Activated CD4-positive, alpha-beta T cell treated with anti-CD3 and anti-CD28 coated beads, Interleukin-2, amount 50 U/mL, for 48 hours (primary cell): ENCODE results near the gene PDLIM1.
"Not testable (repeated sequence)": the region's sequence is repeated elsewhere in the genome, so short reads cannot be mapped to it uniquely, and the experiment has no call there.

Experiments
- DNase-seq, 2 experiments: peaks; one replicate each; pipeline ENCODE4 v3.0.0-alpha.2; 2020

PDLIM1 gene

DNA sequence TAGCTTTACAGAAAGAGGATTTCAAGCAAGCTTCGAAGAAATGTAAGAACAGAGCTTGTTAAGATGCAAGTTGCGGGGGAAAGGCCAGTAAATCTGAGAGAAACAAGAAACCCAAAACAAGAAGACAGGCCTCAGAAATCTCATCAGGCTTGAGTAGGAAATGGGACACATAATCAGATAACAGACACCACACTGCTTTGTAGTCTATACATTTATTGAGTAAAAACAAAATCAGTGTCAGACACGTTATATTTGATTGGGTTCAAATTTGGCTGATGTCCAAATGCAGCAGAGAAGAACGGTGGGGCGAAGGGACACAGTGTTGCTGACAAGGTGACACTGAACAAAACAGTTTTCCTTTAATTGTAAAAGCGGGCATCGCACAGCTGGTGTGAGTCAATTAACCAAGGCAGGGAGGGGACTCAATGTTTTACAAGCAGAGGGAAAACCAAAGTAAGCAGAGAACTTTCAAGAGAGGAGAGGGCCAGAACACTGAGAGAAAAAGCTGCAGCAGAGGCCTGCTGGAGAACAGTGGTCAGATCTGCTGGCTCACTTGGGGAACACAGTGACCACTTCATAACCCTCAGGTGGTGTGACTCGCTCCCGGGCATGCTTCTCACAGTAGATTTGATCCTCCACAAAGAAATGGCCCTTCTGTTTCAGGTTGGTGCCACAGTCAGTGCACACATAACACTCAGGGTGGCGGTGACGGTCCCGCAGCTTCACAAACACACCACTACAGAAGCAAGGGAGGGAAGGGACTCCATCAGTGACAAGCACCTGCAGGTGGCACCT is 53.2 kb downstream of the PDLIM1 start:
- DNase-seq, result no peak

DNA sequence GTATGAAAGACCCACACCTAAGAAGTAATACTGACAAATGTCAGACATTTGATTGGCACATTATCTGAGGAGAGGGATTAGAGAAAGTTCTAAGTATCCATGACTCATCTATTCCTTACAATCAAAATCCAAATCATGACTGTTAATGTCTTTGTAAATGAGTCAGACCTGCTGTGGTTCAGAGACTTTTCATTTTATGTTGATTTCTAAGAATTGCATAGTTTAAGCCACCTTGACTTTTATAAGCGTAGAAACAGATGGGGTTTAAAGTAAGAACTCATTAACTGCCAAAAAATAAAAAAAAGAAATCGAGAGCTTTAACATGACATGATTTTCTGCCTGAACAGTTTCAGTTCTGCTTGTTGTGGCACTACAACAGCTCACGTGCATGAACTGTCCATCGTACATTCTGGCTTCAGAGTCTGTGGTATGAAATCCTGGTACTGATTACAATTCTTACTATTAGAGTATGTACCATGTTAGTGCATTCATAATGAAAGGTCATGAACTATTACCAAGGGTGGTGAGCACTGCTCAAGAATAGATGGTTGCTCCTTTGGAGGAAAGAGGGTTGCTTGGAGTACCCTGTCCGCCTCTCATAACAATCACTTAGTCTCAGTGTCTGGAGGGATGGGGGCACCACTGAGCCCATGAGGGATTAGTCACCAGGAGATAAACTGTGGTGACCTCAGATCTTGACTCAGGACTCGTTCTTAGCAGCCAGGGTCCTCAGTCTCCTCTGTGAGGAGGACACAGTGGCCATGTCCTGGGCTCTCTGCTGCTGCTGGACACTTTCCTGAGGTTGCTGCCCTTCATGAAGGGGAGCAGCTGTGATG is 54.5 kb downstream of the PDLIM1 start:
- DNase-seq, result no peak

DNA sequence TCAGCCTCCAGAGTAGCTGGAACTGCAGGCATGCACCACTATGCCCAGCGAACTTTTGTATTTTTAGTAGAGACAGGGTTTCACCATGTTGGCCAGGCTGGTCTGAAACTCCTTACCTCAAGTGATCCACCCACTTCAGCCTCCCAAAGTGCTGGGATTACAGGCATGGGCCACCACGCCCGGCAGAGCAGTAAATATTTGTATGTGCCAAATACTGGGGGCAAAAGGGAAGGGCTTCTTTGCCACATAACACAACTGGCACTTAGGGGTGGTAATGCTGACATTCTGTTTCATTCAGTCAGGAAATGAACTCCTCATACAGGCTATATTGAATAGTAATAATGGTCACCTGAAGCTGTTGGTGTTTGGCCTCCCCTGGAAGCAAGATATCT is 55.1 kb downstream of the PDLIM1 start:
- no peak for DNase-seq

DNA sequence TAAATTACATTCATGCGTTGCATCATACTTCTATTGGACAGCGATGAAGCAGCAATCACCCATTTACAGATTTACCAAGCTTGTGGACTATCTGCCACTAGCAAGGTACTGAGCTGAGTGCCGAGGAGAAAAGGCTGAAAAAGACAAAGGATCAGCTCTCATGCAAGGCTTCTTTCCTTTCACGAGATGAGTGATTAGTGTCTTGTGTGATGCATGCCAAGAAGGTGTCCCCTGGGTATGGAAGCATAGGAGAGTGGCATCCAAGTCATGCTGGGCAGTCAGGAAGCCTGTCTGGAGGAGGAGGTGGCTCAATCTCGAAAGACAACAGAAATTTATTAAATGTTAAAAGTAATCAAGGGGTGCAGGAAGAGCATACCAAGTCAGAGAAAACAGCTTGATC is 55.9 kb downstream of the PDLIM1 start:
- no peak for DNase-seq

DNA sequence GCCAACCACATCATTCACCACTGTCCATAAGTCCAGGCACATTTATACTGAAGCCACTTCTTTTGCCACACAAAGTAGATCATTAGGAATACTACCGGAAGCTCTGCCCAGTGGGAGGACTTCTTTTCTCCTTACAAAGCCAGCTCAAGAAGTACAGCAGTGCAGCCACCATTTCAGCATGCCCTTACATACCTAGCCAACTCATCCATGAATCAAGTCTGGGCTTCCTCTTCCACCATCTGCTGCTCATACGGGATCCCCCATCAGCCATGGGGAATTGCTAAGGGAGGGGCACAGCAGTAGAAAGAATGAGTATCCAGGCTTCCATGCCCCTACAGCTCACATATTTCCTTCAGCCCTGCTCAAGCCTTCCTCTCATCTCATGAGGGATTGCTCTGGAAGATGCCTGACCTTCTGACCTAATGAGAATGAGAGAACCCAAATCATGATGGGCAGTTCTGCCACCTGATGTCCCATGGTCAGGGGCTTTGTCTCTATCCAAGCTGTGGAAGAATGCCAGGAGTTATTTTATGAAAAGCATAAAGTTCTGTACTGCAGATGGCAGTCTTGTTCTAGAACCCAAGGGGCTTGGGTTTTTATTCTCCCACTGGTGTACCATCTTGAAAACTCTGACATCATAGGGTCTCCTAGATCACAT is 57.3 kb downstream of the PDLIM1 start:
- no peak for DNase-seq

DNA sequence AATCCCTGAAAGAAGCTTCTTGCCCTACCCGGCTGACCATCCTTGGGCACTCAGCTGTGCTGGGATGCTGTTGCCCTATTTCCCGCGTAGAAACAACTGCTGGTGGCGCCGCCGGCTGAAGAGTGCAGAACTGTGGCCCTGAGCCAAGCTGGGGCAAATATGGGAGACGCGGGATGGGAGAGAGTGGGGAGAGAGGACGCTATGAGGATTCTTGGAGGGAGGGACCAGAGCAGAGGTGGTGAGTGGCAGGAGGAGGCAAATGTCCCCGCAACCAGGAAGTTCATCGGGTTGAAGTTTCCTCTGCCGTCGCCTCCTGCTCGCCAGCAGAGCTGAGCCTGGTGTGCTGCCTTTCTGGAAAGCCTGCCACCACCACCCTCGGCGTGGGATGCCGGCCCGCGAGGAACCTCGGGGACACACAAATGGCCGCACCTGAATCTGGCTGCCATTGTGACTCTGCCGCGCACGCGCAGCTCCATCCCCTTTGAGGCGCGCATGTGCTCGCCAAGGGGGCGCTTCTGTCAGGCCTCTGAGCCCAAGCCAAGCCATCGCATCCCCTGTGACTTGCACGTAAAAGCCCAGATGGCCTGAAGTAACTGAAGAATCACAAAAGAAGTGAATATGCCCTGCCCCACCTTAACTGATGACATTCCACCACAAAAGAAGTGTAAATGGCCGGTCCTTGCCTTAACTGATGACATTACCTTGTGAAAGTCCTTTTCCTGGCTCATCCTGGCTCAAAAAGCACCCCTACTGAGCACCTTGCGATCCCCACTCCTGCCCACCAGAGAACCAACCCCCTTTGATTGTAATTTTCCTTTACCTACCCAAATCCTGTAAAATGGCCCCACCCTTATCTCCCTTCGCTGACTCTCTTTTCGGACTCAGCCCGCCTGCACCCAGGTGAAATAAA is 59.9 kb downstream of the PDLIM1 start:
- DNase-seq, result peak in 1 of 2 experiments; percentile 31

DNA sequence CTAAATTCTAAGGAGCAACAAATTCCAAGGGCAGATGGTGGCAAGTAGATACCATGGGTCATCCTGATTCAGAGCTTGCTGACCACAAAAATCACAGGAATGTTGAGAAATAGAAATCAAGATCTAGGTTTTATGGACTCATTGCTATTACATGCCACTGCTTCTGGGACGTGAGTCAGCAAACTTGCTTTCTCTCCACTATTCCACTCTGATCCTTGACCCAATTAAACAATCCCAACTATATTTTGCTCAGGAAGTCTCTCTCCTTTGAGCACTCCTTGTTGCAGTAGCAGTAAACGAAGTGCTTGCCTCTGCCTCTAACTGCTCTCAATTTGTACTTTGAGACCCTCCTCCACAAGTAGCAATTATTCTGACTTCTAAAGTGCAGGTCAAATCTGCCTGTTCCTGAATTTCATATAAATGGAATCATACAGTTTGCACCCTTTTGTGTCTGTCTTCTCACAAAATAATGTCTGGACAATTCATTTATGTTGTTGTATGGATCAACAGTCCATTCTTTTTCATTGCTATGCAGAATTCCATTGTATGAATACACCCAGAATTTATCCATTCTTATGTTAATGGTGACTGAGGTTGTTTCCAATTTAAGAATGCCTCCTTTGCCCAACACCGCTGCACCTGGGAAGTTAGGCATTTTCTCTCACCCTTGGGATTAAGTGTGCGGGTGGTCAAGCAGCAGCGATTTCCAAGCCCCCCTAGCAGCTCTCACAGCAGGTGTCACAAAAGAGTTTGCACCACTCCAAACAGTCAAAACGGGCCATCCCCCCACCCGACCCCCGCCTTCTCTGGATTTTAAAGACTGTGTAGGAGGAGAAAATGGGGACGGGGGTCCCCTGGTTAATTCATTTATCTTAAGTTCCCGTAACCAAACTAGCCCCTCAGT is 60.8 kb downstream of the PDLIM1 start:
- DNase-seq, result no peak

DNA sequence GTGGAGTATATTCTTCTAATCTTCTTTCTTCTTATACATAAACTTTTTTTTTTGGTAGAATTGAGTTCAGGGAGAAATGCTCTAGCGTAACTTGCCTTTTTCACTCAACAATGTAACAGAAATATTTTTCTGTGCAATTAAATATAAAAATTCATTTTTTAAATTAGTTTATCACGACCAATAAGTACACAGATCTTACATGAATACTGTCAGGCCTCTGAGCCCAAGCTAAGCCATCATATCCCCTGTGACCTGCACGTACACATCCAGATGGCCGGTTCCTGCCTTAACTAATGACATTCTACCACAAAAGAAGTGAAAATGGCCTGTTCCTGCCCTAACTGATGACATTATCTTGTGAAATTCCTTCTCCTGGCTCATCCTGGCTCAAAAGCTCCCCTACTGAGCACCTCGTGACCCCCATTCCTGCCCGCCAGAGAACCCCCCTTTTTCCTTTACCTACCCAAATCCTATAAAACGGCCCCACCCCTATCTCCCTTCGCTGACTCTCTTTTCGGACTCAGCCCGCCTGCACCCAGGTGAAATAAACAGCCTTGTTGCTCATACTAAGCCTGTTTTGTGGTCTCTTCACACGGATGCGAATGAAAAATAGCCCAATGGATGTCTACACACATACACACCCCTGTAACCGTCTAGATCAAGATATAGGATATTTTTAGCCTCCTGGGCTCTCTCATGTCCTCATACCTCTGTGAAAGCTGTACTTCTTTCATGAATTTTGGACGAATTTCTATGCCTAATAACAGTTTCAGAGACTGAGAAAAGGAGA is 61.7 kb downstream of the PDLIM1 start:
- DNase-seq, result not testable (repeated sequence)

DNA sequence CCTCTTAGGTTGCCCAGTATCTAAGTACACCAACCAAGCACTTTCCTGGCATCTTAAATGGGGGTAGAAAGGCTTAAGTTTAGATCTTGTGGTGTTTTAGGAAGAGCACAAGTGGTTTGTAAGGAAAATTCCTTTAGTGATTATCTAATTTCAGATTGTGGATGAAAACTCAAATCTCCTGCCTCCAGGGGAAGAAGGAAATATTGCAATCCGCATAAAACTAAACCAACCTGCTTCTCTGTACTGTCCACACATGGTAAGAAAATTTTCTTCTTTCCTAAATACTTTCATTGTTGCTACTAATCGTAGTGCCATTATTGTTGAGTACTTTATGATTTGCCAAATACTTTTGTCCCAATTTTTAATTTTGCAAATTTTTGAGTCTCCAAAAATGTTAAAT is 65.7 kb downstream of the PDLIM1 start:
- DNase-seq, result no peak

DNA sequence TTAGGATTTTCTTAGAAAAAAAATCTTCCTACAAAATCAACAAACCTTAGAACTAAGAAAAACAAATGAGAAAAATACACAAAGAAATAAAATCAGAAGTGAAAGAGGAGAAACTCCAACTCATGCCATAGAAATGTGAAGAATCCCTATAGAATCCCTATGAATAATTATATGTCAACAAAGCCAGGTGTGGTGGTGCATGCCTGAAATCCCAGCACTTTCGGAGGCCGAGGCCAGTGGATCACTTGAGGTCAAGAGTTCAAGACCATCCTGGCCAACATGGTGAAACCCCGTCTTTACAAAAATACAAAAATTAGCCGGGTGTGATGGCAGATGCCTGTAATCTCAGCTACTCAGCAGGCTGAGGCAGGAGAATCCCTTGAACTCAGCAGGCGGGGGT is 69.7 kb downstream of the PDLIM1 start:
- DNase-seq, result no peak

DNA sequence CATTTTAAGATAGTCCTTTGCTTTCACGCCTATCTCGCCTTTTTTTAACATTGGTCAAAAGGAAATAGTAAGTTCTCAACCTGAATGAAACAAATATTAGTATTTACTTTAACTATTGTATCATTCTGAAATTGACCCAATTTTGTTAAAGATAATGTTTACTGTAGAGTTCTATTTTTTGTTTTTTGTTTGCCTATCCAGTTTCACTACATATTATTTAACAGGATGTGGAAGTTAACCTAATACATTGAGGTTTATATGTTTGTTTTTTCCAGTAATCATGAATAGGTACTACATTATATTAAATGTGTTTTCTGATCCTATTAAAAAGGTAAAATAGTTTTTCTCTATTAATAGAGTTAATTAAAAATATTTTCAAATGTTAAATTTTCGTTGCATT is 70.3 kb downstream of the PDLIM1 start:
- DNase-seq, result no peak

DNA sequence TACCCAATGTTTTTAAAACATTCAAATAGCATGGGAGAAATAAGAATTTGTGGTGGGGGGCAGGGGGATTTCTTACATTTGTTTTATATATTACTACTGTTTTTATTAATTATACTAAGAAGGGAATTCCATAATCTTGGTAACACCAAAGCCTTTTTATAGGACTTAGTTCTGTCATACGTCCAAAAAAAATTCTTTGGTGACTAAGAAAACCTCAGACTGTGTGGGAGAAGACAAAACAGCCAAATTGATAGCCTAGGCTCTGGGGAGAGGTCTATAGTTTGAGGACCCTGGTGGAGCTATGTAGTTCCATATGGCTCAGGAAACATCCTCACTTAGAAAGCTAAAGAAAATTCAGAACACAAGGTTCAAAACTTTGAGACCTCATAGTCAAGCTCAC is 73.3 kb downstream of the PDLIM1 start:
- no peak for DNase-seq

DNA sequence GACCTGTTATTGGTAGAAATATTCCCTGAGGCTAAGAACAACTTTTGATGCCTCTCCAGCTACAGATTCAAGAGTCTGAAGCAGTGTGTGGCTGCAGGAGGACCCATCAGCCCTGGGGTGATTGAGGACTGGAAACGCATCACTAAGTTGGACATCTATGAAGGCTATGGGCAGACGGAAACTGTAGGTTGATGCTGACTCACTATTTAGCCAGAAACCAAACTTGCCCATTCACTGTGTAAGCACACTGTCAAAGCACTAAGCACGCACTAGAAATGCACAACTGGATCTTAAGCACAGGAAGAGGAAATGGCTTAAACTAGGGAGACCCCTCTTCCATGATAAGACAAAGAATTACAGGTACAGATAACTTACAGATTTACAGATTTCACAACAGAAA is 76.0 kb downstream of the PDLIM1 start:
- no peak for DNase-seq

DNA sequence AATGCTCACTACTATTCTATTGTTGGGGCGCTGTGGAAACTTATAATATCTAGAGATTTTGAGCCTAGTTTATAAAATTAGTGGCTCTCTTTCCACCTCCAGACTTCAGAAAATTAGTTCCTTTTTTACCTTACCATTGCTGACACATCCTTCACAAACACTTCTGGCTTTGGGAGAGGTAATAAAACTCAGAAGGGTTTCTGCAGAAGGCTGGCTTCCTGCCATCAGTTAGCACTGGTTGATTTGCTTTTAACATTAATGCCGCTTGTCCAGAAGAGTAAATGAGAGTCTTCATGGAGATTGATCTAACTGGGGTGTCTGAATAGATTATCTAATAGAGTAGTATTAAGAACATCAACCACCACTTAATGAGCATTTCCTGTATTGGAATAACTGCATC is 76.4 kb downstream of the PDLIM1 start:
- no peak for DNase-seq

DNA sequence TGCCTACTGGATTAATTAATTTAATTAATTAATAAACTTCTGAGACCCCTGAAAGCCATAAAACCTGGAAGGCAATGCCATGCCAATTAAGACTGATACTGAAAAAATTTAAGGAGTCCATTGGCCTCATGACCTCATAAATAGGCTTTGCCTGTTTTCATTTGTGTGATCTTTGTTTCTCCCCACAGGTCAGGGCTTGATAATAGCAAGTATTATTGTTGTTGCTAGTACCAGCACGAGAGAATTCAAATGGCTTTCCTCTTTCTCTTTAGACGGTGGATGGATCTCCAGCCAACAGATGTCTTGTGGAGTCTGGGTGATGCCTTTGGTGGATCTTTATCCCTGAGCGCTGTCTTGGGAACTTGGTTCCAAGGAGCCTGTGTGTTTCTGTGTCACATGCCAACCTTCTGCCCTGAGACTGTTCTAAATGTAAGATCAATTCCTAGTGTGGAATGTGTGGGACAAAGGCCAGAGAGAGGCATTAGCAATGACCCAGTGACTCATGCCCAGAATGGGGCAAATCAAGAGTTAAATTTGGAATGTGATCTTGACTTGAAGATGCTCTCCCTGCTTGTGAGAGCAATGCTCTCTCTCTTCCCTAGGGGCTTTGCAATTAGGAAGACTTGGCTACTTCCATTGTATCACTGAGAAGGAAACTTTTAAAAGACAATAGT is 79.1 kb downstream of the PDLIM1 start:
- no peak for DNase-seq

DNA sequence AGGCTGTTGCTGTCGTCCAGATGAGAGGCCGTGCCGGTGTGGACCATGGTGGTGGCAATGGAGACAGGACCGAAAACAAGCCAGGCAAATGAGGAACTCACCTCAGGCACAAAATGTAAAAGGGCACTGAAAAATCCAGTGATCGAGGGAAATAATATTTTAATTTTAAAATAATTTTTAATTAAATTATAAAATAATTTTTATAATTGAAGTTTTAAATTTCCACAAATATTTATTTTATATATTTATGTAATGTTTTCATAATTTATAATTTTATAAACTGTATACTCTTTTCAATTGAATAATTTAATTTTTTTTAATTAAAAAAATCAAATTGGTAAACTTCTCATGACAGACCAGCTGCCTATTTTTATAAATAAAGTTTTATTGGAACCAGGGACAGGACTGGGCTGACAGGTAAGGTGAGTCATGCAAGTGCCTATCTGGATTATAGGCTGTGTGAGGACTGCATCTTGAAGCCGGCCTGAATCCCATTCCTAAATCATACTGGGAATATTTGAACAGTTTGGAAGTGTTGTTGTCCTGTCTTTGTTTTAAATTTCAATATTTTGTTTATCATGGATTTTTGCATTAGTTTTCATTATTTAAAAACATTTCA is 81.2 kb downstream of the PDLIM1 start:
- DNase-seq, result no peak

DNA sequence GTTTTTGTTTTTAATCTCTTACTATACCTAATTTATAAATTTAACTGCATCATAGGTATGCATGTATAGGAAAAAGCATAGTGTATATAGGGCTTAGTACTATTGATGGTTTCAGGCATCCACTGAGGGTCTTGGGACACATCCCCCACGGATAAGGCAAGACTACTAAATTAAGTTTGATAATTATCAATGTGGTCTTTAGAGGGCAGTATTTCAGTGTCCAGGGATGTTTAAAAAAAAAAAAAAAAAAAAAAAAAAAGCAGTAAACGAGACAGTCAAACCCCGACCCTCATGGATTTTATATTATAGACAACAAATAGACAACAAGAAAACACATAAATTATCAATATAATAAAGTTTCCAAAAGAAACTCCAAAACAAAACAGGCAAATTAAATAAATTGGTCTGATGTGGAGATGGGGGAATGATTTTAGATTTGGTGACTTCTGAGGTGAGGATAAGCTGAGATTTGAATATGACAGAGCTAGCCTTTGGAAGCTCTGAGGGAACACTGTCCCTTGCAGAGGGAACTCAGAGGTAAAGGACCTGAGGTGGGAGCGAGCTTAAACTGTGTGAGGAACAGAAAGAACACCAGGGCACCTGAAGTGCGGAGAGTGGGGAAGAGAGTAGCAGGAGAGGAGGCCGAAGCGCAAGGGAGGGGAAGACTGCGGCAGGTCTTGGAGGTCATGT is 82.0 kb downstream of the PDLIM1 start:
- no peak for DNase-seq

DNA sequence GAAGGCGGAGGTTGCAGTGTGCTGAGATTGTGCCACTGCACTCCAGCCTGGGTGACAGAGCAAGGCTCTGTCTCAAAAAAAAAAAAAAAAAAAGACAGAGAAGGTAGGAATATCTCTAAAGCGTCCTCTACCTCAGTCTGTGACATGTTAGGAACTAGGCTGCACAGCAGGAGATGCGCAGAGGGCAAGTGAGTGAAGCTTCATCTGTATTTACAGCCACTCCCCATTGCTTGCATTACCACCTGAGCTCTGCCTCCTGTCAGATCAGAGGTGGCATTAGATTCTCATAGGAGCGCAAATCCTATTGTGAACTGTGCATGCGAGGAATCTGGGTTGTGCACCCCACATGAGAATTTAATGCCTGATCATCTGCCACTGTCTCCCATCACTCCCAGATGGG is 87.9 kb downstream of the PDLIM1 start:
- DNase-seq, result not testable (repeated sequence)

DNA sequence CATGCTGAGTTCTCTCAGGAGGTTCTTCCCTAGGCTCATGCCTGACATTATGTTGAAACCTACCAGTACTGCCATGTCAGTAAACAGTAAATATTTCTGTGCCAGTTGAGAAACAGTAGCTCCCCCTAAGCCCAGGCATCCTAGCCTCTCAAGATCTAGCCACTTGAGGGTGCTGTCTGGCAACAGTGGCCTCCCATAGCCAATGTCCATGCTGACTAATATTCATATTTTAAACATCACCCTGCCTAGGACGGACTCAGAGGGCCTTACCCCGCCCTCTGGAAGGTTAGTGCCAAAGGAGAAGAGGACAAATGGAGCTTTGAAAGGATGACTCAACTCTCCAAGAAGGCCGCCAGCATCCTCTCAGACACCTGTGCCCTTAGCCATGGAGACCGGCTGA is 89.1 kb downstream of the PDLIM1 start:
- no peak for DNase-seq
